Choroid plexus epithelial cell (primary cell): ENCODE data around the gene C10orf71.

Experiments used
- DNase-seq: peaks from one replicate; pipeline ENCODE4 v3.0.0-alpha.2; 2010; ENCODE audit warnings: low read depth
- H3K4me3 ChIP-seq: 2 replicates; pipeline ENCODE4 v1.5.1; 2011; ENCODE audit warnings: low read depth, mild to moderate bottlenecking, control low read depth, low read length, moderate library complexity
- TF ChIP-seq, protein P1 (sequence below): conservative IDR thresholded peaks from 2 replicates; pipeline ENCODE4 v1.5.1; 2011; ENCODE audit warnings: low read depth, mild to moderate bottlenecking, control low read depth, inconsistent platforms, low read length, moderate library complexity

The C10orf71 gene

DNA sequence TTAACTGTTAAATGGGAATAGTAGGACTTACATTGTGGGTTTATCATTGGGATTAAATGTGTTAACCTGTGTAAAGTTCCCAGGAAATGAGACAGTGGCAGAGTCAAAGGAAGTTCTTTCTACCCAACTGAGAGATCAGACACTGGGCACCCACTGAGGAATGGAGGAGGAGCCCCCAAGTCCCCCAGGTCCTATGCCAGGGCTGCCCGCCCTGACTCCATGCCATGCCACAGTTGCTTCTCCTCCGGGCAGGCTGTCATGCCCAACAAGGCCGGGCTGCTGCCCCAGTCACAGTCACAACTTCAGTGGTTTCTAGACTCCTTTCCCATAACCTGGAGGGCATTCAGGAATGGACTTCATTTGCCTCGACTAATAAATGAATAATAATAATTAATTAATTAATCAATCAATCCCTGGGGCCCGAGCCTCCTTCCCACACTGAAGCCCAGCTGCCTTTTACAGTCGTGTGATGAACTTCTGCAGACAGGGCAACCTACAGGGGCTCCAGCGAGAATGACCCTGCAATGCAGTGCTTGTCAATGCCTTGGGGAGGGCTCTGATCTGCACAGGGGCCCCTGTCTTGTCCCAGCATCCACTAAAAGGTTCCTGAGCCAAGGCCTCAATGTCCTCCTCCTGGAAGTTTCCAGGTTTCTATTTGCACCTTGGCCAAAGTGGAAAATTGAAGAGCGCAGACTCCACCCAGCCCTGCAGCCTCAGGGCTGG lies 64.5 kb downstream of the C10orf71 start:
- TF ChIP-seq, protein P1, sequence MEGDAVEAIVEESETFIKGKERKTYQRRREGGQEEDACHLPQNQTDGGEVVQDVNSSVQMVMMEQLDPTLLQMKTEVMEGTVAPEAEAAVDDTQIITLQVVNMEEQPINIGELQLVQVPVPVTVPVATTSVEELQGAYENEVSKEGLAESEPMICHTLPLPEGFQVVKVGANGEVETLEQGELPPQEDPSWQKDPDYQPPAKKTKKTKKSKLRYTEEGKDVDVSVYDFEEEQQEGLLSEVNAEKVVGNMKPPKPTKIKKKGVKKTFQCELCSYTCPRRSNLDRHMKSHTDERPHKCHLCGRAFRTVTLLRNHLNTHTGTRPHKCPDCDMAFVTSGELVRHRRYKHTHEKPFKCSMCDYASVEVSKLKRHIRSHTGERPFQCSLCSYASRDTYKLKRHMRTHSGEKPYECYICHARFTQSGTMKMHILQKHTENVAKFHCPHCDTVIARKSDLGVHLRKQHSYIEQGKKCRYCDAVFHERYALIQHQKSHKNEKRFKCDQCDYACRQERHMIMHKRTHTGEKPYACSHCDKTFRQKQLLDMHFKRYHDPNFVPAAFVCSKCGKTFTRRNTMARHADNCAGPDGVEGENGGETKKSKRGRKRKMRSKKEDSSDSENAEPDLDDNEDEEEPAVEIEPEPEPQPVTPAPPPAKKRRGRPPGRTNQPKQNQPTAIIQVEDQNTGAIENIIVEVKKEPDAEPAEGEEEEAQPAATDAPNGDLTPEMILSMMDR = no peak
- DNase-seq = no peak
- no peak overlapping the region for H3K4me3 ChIP-seq

DNA sequence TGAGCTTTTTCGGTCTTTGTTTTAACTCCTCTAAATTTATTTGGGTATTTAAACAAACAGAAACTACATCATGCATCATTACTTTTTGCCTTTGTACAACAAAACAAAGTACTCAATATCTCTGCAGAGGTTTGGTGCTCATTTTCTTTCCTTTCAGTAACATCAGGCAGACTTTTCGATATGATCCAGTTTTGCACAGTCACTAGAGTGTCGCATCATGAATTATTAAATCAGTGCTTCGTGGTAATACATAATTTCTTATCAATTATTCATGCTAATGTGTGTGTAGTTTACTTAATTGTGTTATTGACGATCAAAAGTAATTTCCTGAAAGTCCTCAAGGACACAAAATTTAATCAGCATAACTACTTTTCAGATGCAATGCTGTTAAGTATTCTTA lies 65.1 kb downstream of the C10orf71 start:
- H3K4me3 ChIP-seq = no peak overlapping the region
- TF ChIP-seq, protein P1 = no peak
- no peak for DNase-seq

DNA sequence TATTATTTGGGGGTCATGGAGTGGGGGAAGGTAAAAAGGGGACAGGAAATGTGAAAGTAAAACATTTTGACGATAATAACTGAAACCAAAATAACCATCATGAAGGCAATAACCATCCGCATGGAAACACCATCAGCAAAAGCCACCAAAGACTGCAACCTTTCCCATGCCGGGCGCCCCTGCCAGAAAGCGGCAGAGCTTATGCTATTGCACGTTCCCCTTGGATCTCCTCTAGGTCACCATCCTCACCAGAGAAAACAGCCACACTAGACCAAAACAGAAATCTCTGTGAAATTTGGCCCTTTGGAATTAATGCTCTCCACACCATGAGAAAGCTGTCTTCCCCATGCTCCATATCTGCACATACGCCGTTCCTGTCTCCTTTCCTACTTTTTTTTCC lies 65.8 kb downstream of the C10orf71 start:
- no peak for DNase-seq
- TF ChIP-seq, protein P1 = no peak
- no peak overlapping the region for H3K4me3 ChIP-seq

DNA sequence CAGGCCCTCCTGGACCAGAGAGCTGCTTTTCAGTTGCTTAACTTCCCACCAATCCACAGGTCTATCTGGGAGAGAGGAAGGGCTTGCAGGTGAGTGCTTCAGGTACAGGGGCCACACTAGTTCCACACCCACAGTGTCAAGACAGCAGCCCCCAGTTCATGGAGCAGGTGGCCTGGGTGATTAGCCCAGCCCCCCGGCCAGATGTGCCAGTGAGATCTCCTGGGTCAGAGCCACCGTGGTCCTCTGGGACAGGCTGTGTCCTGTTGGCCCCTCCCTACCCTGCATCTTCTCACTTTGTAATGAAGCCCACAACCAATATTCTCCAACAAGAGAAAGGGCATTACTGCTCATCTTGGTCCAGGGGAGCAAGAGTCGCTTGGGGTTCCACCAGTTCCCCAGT lies 66.3 kb downstream of the C10orf71 start:
- DNase-seq = no peak
- TF ChIP-seq, protein P1 = no peak
- H3K4me3 ChIP-seq = no peak overlapping the region

DNA sequence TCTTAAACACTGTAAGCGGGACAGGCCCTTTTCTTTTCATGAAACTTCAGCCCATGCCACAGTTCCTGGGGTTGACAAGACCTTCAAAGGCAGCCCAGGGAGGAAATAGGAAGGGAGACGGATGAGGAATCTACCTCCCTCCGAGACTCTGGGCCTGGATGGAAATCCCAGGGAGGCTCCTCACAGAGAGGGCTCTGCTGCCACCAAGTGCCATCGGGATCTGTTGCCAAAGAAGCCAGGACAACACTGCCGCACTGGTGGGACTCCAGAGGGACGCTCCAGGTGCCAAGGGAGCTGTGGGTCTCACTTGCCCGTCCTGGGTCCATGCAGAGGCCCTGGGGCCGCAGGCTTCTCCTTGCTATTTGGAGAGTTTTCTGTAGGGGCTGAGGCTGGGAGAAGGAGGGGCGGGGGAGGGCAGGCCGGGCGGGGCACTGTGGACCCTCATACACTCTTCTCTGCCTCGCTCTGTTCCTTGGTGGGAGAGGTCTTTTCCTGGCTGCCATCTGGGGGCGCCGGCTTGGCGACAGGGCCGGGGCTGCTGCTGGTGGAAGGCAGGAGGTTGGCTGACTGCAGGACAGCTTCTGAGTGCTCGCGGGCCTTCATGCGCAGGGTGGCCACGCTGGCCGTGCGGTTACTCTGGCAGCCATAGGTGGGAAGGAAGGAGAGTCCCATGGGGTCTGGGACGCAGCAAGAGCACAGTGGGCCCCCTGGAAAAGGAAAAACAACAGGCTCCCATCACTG lies 66.9 kb downstream of the C10orf71 start:
- no peak overlapping the region for H3K4me3 ChIP-seq
- no peak for DNase-seq
- TF ChIP-seq, protein P1 = no peak

DNA sequence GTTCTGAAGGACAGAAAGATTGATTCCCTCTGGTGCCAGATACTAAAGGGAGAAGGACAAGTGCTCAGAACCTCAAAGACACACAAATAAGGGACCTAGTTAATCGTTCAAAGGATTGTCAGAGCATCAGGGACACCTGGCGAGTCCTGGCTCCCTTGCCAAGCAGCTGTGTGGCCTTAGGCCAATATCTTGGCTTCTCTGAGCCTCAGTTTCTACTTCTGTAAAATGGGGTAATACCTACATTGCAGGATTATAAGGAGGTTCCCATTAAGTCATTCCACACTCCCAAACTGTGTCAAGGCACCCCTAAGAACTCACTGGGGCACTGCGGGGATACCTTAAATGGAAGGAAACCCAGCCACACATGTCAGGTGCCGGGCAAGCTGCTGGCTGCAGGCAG lies 67.5 kb downstream of the C10orf71 start:
- TF ChIP-seq, protein P1 = no peak
- no peak for DNase-seq
- H3K4me3 ChIP-seq = no peak overlapping the region
